Right cardiac atrium (tissue), 5 donors: Measurements from ENCODE around the gene TNRC6B. TPM values are rescaled to one million over a fixed set of nuclear protein-coding genes. Genes with fewer than 3 reads are reported as not detected.

ENCODE experiments used
- ATAC-seq, 2 donors: fragments of 200-7000 bp; cut with Tn5 transposase; one replicate each; pipeline versions ENCODE4 v1.8.0 to v1.9.1; 2020; ENCODE audit warnings: moderate library complexity in 2 of 2, mild to moderate bottlenecking in 1 of 2
- DNase-seq, 3 donors: peaks; one replicate each; pipeline ENCODE4 v3.0.0-alpha.2; 2020
- H3K27ac ChIP-seq: one replicate; pipeline ENCODE4 v1.5.1; 2013; ENCODE audit warnings: mild to moderate bottlenecking, low read length, control low read depth, moderate library complexity
- H3K27me3 ChIP-seq: one replicate; pipeline ENCODE4 v1.6.1; 2013; ENCODE audit not compliant: control insufficient read depth, insufficient read depth
- H3K4me1 ChIP-seq: one replicate; pipeline ENCODE4 v1.6.1; 2013; ENCODE audit warnings: low read length; ENCODE audit not compliant: control insufficient read depth, insufficient read depth
- H3K4me3 ChIP-seq: one replicate; pipeline ENCODE4 v1.5.1; 2013; ENCODE audit warnings: low read length, control low read depth
- H3K9me3 ChIP-seq: one replicate; pipeline ENCODE4 v1.6.1; 2013; ENCODE audit warnings: low read length; ENCODE audit not compliant: control insufficient read depth
- WGBS: extraction: QIAGEN DNeasy Blood & Tissue Kit; methylation state at CpG from one replicate; pipeline ENCODE4 v1.1.7; 2013; 5-methylcytosine and 5-hydroxymethylcytosine counted together
- intact Hi-C, 4 donors: fragments of 100-400 bp; cut with DNase I; formaldehyde crosslinking; loops; one replicate each; pipeline versions ENCODE4 v1.11.0 to v1.14.0; 2022 to 2023
- polyA plus RNA-seq: library from polyadenylated mRNA; stranded (reverse); fragments of 200-250 nt; gene quantifications from one replicate; pipeline ENCODE4 v1.2.3, GENCODE V29; 2013
- total RNA-seq, 4 donors: library from RNA; stranded (reverse); fragmentation: NEBNext Ultra II Directional; extraction: Animal tissue kit (Norgen Biotek cat#: 25700); gene quantifications; one replicate each; pipeline ENCODE4 v1.2.1, GENCODE V29; 2021
- donor health status: healthy with polysubstance abuse.
- donor health status: DM: no; HTN: yes; CAD: no.
- donor health status: DM: no; HTN: no; CAD: no.
- donor health status: DM: no; HTN: yes; CAD: no; lungs with severe emphysema.
- donor health status: DM: yes; HTN: yes; CAD: no.

Gene TNRC6B
- total and polyA plus RNA-seq, 5 donors = 14.4 to 50.6 (median 39.0) TPM

DNA sequence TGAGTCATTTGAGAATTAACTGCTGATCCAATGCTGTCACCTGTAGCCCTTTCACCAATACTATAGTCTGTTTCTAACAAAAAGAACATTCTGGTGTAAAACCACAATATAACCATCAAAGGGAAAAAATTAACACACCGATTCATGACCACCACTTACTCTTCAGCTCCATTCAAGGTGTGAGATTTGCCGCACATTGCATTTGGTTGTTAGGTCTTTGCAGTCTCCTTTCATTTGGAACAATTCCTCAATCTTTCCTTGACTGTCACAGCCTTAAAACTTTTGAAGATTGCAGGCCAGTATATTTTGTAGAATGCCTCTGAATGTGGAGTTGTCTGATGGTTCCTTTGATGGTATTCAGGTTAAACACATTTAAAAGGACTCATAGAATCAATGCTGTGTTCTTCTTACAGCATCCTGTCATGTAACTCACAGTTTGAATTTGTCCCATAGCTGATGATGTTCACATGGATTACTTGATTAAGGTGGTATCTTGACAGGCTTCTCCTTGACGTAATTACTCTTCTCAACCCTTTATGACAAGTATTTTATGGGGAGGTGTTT is 63.6 kb downstream of the TNRC6B start:
- no peak for DNase-seq
- peaks cover 22% of the 10 kb centered on the region for H3K4me1 ChIP-seq
- no peak overlapping the region for H3K27ac ChIP-seq
- no peak for ATAC-seq
- H3K9me3 ChIP-seq = no peaks in the 10 kb centered on the region
- no peak overlapping the region for H3K4me3 ChIP-seq
- WGBS = 82% methylated on average over 3 of the region's 3 CpGs
- intact Hi-C loops = no loop called here
- no peaks in the 10 kb centered on the region for H3K27me3 ChIP-seq

DNA sequence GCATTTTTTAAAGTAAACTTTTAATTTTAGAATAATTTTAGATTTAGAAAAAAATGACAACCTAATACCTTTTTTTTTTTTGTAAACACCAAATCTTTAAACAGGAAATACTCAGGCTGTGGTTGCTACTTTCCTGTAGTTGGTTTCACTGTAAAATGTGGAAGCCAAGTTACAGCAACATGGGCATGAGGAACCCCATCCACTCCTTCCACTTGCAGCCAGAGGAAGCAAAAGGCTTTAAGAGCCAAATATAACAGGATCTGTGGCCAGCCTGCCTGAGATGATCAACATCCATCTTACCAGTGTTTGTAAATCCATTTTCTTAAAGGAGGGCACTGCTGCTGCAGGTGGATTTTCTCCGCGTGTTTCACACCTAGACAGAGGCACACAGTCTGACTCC is 66.2 kb downstream of the TNRC6B start:
- Histone ChIP-seq H3K27me3 (no peaks in the 10 kb centered on the region), H3K27ac (no peak overlapping the region), H3K4me3 (no peak overlapping the region), H3K4me1 (peaks cover 9% of the 10 kb centered on the region), H3K9me3 (no peaks in the 10 kb centered on the region)
- peak in 1 of 2 donors; percentile 29 for ATAC-seq
- intact Hi-C loops = no loop called here
- WGBS = 85% methylated on average over 2 of the region's 2 CpGs
- DNase-seq = no peak

DNA sequence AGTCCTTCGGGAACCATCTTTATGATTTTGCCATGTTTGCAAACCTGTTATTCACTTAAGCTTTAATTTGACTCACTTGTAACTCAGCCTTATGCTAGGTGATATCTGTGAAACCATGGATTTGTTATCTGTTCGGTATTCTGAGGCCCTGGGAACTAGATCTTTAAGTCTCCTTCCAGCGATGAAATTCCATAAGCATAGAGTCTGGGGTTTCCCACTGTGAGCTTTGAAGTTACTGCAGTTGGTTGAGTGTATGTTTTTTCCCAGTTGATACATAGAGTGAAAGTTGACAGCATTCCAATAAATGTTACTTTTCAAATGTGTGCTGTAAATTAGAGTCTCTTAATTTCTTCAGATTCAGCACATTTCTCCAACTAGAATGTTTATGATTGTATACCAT is 66.9 kb downstream of the TNRC6B start:
- H3K4me1 ChIP-seq = peaks cover 3% of the 10 kb centered on the region
- no peaks in the 10 kb centered on the region for H3K27me3 ChIP-seq
- intact Hi-C loops = no loop called here
- H3K27ac ChIP-seq = no peak overlapping the region
- no peaks in the 10 kb centered on the region for H3K9me3 ChIP-seq
- 80% methylated on average over 3 of the region's 3 CpGs for WGBS
- DNase-seq (no peak), ATAC-seq (no peak)
- H3K4me3 ChIP-seq = no peak overlapping the region

DNA sequence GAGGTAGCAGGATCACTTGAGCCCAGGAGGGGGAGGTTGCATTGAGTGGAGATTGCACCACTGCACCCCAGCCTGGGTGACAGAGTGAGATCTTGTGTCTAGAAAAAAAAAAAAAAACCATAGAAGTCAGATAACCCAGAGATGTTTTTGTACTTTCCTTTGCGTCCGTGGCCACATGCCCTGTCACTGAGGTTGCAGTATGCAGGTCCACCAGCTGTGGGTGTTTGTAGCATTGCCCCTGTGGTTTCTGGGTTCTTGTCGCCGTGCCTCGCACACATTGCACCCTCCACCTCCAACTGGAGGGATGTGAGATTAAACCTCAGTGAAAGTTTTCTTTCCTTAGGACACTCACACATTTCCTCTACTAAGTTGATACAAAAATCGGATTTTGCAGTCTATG is 70.3 kb downstream of the TNRC6B start:
- 87% methylated on average over 6 of the region's 6 CpGs for WGBS
- no peak for DNase-seq
- H3K27ac ChIP-seq = no peak overlapping the region
- H3K4me3 ChIP-seq = no peak overlapping the region
- H3K27me3 ChIP-seq = no peaks in the 10 kb centered on the region
- no peaks in the 10 kb centered on the region for H3K4me1 ChIP-seq
- ATAC-seq = no peak
- H3K9me3 ChIP-seq = no peaks in the 10 kb centered on the region
- intact Hi-C loops = loop anchor here in 1 of 4 donors (1.0 kb wide), 1 partner anchor 14 kb away; no protein-coding TSS in a partner anchor

DNA sequence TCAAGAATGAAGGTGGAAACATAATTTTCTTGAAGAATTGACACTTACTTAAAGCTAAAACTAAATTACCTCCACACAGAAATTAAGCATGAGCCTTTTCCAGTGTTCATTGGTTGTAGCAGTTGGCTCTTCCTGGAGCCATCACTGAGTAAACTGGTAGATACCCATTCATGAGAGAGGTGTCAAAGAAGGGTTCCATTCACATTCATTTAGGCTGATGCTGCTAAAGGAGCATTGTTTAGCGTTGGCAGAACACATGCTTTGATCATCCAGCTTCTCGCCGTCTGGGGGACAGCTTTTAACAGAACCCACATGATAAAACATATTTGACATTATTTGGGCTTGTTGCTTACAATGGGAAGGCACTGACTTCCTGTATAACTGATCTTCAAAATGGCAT is 71.6 kb downstream of the TNRC6B start:
- no peak for ATAC-seq
- Histone ChIP-seq H3K4me3 (no peak overlapping the region), H3K27me3 (no peaks in the 10 kb centered on the region), H3K9me3 (no peaks in the 10 kb centered on the region), H3K27ac (no peak overlapping the region), H3K4me1 (no peaks in the 10 kb centered on the region)
- DNase-seq = no peak
- intact Hi-C loops = no loop called here
- WGBS = 65% methylated on average over 3 of the region's 3 CpGs

DNA sequence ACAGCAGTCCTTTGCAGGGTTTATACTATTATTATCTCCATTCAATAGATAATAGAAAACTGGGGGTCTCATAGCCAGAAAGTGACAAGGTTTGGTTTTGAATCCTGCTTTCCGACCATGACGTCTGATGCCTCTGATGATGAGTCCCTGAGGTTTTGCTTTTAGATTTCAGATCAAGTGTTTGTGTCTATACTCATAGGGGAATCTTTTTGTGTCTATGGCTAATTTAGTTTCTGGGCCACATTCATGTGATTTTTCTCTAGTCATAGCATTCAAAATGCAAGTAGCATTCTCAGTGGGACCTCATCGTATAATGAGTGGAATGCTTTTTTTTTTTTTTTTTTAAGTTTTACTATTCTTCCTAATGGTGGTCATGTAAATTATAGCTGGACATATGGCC is 72.9 kb downstream of the TNRC6B start:
- Histone ChIP-seq H3K27ac (no peak overlapping the region), H3K4me3 (no peak overlapping the region), H3K9me3 (no peaks in the 10 kb centered on the region), H3K27me3 (no peaks in the 10 kb centered on the region), H3K4me1 (no peaks in the 10 kb centered on the region)
- 80% methylated on average over 3 of the region's 3 CpGs for WGBS
- ATAC-seq (no peak), DNase-seq (no peak)
- intact Hi-C loops = no loop called here

DNA sequence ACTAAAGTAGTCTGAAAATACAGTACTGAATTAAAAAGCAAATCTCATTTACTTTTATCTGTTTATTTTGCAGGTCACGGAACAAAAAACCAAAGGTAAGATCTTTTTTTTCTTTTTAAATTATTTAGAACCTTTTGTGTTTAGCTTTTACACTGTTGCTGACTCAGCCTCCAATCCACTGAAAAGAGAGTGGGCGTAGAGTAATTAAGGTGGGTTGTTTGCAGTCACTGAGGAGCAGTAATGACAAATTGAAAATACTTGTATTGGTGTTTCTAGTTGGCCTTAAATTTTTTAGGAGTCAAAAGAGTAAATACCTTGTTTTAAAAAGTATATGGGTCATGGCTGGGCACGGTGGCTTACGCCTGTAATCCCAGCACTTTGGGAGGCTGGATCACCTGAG is 73.4 kb downstream of the TNRC6B start:
- no peak for DNase-seq
- Histone ChIP-seq H3K4me1 (no peaks in the 10 kb centered on the region), H3K27ac (no peak overlapping the region), H3K9me3 (no peaks in the 10 kb centered on the region), H3K4me3 (no peak overlapping the region), H3K27me3 (no peaks in the 10 kb centered on the region)
- ATAC-seq = no peak
- WGBS = 99% methylated on average over 4 of the region's 4 CpGs
- intact Hi-C loops = no loop called here

DNA sequence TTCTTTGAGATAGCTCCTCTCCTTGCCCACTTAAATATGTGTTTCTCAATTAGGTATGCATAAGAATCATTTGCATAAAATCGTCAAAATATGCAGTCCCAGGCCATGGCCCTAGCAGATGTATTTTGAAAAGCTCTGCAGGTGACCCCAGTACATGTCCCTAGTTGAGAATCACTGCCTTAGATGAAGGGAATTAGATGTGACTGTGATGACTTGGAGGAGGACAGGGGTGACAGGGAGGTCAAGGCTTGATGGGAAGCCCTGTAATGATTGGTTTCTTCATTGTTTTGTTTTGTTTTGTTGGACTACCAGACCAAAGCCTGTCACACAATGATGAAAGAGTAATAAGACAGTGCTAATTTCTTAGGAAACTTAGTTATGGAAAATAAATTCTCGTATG is 74.4 kb downstream of the TNRC6B start:
- H3K27ac ChIP-seq = no peak overlapping the region
- no peak for ATAC-seq
- no peak overlapping the region for H3K4me3 ChIP-seq
- no peaks in the 10 kb centered on the region for H3K4me1 ChIP-seq
- H3K27me3 ChIP-seq = no peaks in the 10 kb centered on the region
- no peak for DNase-seq
- intact Hi-C loops = no loop called here
- 86% methylated on average over 2 of the region's 2 CpGs for WGBS
- H3K9me3 ChIP-seq = no peaks in the 10 kb centered on the region

DNA sequence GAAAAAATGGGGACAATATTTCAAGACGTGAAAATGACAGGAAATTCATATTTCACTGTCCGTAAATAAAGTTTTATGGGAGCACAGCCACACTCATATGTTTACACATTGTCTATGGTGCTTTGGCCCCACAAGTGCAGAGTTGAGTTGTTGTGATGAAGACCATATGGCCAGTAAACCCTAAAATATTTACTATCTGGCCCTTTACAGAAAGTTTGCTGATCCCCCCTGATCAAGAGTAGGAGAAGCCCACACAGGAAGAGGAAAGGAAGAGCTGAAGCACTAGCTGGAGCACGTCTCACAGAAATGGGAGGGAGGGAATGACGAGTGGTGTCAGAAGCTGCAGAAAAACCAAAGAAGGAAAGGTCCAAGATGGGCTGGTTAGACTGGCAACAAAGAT is 78.8 kb downstream of the TNRC6B start:
- WGBS = 56% methylated on average over 4 of the region's 4 CpGs
- peak overlapping the region; percentile 30 for H3K27ac ChIP-seq
- no peaks in the 10 kb centered on the region for H3K4me1 ChIP-seq
- no peaks in the 10 kb centered on the region for H3K9me3 ChIP-seq
- no peaks in the 10 kb centered on the region for H3K27me3 ChIP-seq
- intact Hi-C loops = no loop called here
- no peak overlapping the region for H3K4me3 ChIP-seq
- DNase-seq = no peak
- ATAC-seq = no peak

DNA sequence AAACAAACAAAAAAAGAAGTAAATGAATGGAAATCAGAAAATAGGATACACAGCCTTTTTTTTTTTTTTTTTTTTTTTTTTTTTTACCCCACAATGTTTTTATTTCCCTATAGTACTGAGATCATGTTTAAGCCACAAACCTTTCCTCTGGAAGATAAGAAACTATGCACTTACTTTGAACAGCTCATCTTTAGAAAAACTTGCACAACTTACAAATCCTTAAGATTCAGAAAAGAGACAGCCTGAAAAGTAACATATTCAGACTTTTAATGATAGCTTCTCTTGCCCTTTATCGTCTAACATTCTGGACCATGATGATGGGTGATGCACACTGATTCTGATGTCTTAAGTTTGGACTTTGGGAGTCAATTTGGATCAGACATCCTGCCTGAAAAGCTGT is 80.3 kb downstream of the TNRC6B start:
- H3K4me1 ChIP-seq = no peaks in the 10 kb centered on the region
- WGBS = 64% methylated on average over 1 of the region's 1 CpG

DNA sequence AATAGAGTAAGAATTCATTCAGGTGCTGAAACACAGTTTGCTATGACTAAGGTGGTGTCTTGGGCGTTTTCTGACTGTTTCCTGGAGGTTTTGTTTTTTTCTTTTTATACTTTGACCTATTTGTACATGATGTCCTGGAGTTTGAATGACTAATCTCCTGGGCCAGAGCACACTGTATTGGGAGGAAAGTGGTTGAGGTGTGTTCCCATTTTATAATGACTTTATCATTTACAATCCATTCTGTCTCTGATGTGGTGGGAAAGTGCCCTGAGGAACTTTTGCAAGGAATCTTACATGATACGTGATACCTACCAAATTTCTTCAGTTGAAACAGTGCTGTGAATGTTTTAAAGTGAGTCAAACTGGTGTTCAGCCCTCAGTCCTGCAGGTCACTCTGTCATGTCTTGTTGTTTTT is 80.8 kb downstream of the TNRC6B start:
- ATAC-seq (peak; percentile 48 to 84), DNase-seq (no peak)
- intact Hi-C loops = no loop called here
- H3K27me3 ChIP-seq = no peaks in the 10 kb centered on the region
- no peak overlapping the region for H3K4me3 ChIP-seq
- H3K27ac ChIP-seq = peak overlapping the region; percentile 39
- no peaks in the 10 kb centered on the region for H3K9me3 ChIP-seq
- H3K4me1 ChIP-seq = peaks cover 2% of the 10 kb centered on the region
- 61% methylated on average over 2 of the region's 2 CpGs for WGBS

More for the DNA sequence above, 80.3 kb downstream of the TNRC6B start:
- no peak for DNase-seq
- Histone ChIP-seq H3K9me3 (no peaks in the 10 kb centered on the region), H3K27me3 (no peaks in the 10 kb centered on the region), H3K27ac (peak overlapping the region; percentile 56), H3K4me3 (no peak overlapping the region)
- intact Hi-C loops = no loop called here
- no peak for ATAC-seq

DNA sequence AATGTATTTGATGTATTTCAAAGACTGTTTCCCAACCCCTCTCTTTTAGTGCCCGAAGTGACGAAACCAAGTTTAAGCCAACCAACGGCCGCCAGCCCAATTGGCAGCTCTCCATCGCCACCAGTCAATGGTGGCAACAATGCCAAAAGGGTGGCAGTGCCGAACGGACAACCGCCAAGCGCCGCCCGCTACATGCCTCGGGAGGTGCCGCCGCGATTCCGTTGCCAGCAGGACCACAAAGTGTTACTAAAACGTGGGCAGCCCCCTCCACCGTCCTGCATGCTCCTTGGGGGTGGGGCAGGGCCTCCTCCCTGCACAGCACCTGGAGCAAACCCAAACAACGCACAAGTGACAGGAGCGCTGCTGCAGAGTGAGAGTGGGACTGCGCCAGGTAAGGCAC is 84.1 kb downstream of the TNRC6B start:
- H3K27ac ChIP-seq = no peak overlapping the region
- H3K4me1 ChIP-seq = peaks cover 6% of the 10 kb centered on the region
- ATAC-seq (no peak), DNase-seq (peak in 1 of 3 donors; percentile 57)
- H3K27me3 ChIP-seq = no peaks in the 10 kb centered on the region
- H3K9me3 ChIP-seq = no peaks in the 10 kb centered on the region
- 96% methylated on average over 21 of the region's 21 CpGs for WGBS
- intact Hi-C loops = loop anchor here in 1 of 4 donors (1.0 kb wide), 1 partner anchor 14 kb away; no protein-coding TSS in a partner anchor
- no peak overlapping the region for H3K4me3 ChIP-seq
